Cortex of kidney (tissue), 1 donor: ENCODE results near the gene WASHC3.
"Not testable (repeated sequence)": the region's sequence is repeated elsewhere in the genome, so short reads cannot be mapped to it uniquely, and the experiment has no call there.

Source experiments
- DNase-seq: peaks from one replicate; lab custom pipeline; 2025; lab: John Stamatoyannopoulos, UW

The WASHC3 gene

DNA sequence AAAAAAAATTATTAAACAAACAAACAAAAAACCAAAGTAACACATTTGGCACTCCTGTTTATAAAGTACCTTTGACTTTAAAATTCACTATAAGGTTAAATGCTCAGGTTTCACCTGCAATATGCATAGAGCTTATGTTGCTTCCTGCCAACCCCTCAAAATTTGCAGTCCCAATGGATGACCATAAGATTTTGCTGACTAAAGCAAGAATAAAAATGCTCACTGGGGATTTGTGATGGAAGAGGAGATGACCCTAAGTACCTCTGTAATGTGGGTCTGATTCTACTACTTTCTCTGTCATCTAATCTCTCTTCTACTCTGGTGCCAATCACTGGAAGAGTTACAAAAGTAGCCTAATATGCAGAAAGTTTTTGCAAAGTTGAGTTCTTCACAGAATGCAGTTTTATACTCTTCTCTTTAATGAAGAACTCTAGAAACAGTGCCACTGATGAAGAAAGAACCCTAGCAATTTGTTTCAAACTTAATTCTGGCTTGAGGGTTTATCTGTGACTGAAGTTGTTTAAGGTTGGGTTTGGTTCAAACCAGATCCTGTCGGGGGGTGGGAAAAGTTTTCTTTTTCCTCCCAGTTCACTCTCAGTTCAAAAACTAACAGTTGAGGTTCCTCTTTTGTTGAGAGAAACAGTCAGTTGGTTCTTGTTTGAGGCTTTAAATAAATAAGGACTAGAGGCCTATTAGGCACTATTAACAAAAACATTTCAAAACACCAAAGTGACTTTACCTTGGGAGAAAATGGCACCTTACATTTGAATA is 10.9 kb downstream of the WASHC3 start:
- DNase-seq, result no peak

DNA sequence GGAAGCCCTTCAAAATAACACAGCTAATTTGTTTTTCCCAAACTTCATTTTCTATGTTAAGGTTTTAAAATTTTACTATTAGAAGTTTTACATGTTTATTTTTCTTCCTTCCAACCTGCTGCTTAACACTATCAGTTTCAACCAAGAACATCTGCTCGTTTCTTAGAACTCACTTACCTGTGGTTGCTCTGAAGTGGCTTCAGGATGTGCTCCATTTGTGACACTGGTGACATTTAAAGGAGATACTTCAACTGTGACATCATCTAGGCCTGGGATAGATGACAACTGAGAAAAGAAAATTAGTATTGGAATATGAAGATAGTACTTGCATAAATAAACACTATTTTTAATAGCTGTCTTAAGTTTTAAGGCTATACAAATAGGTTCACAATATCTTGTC is 17.9 kb downstream of the WASHC3 start:
- DNase-seq, result no peak

DNA sequence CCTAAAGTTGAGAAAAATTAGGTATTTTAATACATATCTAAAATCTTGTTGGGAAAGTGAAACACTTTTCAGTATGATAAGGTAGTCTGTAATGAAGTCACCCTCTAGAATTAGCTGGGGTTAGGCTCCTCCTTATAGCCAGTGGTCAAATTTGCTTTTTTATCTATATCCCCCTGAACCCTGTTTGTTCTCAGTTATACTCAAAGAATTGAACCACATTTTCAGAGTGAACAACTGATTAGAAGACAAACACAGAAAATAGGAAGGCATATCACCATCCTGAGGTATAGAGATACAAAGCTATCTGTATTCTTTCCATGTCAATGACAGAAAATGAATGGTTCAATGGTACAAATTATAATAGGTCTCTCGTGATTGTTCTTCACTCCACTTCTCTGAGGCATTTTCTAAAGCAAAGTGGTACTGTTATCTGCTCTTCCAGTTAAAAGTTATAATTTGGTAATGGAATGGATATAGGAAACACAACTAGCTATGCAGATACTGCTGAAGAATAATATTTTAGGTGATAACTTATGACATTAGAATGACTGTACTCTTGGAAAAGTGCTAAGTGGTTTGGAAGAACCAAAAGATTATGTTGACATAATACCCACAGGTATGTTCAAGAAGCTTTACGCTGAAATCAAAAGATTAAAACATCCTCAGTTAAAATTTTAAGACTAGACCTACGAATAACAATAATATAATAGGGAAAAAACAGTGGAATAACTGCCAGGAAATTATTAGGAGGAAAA is 27.6 kb downstream of the WASHC3 start:
- no peak for DNase-seq

DNA sequence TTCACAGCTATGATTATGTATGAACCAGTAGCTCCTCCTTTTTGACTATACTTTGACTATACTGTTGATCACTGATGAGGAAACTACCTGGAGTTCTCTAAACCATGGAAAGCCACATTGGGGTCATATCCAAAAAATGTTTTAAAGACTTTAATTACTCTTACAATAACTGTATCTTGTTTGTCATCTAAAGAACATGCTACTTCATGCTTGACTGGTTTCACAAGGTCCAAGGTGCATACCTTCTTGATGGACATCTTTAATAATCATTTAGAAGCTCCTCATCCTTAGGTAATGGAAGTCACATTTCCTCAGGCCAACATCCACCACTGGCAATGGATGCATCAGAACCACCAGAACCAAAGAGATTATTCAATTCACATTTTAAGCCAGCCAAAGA is 29.9 kb downstream of the WASHC3 start:
- no peak for DNase-seq

DNA sequence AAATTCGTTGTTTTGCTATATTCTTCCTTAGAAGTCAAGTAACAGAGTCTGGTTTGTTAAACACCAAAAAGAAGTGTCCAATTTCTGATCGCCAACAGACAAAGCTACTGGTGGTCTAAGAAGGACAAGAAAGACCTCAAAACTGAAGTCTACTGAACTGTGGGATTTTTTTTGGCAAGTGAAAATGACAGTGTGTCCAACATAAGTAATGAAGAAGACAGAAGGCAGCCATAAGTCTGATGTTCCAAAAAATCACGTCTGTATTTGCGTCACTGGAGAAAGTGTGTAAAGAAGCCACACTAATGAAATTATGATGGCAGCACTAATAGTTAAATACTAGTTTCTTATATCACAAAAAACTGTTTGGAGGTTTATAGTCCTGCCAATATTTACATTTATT is 32.6 kb downstream of the WASHC3 start:
- DNase-seq, result no peak

DNA sequence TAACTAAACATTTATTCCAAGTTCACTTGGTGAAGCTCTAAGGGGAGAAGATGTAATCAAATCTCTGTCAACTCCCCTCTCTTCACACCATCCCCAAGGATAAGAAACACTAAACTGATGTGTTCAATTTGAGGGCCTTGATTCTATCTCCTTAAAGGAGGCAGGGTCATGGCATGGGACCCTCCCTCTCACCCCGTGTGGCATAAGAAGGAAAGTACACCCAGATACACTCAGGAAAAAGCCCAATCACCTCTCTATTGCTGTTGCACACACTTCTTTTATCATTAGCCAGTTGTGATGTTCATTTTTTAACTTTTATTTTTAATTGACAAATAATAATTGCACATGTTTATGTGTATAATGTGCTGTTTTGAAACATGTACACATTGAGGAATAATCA is 35.1 kb downstream of the WASHC3 start:
- DNase-seq, result no peak

DNA sequence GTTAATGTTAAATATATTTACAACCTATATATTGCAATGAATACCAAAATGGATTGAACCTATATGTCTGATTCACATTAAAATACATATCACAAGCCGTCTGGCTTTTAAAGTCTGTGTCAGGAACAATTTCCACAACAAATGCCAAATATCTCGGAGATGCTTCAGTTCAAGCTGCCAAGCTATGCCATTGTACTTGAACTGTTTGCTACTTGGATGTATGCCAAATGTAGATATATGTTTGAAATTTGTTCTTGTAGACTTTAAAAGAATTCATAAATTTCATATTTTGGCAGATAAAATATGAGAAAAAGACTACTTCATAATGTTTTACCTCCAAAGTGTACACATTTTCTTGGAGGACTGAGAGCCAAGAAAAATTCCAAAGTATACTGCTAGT is 37.0 kb downstream of the WASHC3 start:
- no peak for DNase-seq

DNA sequence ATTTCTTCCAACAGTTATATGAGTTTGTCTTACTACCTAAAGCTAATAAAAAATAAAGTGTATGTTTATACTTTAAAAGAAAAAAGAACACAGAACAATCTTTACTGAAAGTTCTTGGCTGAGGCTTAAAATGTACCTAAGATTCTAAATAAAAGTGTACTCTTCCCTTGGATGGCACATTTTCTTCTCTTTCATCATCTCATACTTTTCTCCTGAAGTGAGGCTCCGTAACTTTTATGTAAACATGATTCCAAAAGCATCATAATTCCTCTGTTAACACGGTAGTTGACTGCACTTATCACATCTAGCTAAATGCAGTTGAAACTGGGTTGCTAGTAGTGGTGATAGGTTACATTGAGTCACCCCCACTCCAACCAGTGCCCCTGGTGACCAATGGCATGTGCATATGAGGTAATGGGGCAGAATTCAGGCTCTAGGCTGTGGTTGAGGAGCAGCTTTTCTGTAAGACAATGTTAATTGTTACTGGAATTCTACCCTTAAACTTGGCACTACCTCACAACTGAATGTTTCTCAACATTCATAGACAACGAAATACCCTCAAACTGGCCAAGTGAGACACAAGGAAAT is 38.4 kb downstream of the WASHC3 start:
- DNase-seq, result no peak

DNA sequence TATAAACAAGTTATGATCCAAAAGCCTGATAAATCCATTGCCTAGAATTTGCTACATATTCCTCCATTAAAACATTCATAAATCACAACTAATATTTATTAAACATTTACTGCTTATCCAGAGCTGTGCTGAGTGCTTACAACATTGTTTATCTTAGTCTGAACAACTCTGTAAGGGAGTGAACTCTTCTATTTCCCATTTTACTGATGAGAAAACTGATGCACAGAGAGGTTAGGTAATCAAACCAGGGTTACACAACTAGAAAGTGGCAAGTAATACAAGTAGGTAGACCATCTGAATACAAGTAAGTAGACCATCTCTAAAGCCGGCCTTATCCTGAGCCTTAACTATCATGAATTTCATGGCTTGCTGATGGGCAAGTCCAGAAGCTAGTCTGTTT is 39.5 kb downstream of the WASHC3 start:
- DNase-seq, result no peak

DNA sequence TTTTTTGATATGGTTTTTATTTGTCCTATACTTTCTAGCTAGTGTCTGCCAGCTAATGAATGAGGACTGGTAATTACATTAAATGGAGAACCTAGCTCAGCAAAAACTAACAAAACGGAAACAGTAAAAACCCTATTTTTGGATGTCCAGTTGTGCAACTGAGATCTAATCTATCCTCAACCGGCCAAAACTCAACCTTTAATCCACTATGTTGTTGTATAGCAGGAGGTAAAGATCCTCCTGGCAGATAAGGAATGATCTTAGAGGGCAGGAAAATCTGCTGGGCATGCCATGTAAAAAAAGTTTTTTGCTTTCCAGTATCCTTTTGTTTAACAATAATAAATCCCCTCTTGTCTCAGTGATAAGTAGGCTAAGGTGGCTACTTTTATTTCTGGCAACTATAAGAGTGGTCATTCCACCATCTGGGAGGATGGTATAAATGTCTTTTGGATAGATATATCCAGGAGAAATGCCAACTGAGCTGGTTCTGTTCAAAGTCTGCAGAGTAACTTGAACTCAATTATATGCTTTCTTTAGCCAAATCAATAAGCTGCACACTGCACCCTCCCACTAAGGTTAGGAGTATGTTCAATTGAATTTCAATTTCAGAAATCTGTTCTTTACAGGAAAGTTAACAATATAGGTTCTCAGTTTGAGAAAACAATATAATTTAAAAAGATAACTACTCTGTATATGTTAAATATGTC is 40.1 kb downstream of the WASHC3 start:
- no peak for DNase-seq

DNA sequence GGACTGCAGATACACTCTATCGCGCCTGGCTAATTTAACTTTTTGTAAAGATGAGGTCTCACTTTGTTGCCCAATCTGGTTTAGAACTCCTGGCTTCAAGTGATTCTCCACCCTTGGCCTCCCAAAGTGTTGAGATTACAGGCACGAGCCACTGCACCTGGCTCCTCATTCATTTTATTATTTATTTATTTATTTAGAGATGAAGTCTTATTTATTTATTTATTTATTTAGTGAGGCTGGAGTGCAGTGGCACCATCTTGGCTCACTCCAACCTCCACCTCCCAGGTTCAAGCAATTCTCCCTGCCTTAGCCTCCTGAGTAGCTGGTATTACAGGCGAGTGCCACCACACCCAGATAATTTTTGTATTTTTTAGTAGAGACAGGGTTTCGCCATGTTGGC is 43.2 kb downstream of the WASHC3 start:
- DNase-seq, result not testable (repeated sequence)

DNA sequence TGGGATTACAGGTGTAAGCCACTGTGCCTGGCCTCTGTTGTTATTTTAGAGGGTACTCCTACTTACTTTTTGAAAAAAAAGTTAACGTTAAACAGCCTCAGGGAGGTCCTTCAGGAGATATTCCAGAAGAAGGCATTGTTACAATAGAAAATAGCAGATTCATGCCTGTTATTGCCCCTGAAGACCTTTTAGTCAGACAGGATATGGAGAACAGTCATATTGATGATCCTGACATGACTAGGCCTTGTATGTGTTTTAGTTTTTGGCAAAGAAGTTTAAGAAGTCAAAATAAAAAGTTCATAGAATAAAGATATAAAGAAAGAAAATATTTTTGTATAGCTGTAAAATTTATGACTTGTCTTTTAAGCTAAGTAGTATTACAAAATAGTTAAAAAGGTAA is 45.3 kb downstream of the WASHC3 start:
- DNase-seq, result no peak

DNA sequence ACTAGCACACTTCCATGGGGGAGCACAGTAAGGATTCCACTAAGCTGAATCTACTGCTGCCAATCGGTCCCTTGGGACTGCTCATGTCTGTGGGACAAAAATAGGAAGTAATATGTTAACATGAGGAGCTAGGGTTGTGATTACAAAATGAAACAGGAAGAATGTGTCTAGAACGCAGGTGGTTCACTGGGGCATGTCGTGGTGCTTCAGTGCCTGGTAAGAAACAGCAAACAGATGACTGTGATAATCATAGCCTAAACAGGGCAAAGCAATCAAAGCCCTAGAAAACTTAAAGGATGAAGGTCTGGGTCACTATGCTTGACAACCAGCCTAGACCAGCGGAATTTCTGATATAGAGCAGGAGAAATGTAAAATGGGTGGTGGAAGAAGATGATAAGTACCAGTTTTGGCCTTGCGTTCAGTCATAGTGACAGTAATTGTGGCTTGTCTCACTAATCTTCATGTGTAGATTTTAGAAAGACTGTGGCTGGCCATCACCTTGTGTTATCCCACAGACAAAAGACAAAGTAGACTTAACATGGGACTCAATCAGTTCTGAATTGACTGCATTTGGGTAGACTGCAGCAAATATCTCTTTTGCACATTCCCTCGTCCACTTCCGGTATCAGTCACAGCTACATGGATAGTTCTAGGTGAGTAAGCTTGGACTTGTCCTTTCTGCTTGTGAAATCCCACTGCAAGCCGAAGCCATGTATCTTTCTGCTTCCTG is 51.4 kb downstream of the WASHC3 start:
- DNase-seq, result no peak

DNA sequence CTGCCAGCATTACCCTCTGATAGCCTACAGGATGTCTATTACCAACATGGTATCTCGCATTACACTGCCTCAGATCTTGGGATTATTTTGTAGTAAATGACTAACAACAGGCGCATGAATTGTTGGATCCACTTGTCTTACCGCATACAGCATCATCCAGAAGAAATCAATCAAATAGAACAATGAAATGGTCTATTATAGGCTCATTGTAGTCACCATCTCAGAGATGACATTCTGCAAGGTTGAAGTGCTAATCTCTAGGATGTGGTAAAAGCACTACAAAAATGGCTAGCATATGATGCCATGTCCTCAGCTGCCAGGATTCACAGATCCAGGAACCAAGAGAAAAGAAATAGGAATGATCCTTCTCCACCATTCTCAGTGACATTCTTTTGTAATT is 52.0 kb downstream of the WASHC3 start:
- DNase-seq, result no peak

DNA sequence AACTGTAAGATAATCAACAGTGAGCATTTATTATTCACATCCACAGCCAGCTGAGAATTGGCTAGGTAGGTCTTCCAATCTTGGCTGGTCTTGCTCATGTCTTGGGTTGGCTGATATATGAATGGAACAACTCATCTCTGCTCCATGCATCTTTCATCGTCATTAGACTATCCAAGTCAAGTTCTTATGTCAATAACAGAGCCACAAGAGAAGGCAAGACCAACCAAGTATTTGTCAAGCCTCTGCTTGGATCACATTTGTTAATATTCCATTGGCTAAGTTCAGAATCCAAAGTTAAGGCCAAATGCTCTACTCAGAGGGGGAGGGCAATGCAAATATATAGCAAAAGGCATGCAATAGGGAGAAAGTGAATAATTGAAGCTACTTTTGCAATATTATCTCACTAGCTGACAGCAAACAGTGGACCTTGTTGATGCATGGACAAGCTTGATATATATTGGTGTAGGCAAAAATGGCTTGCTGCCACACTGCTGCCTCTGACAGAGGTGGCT is 53.1 kb downstream of the WASHC3 start:
- DNase-seq, result no peak

DNA sequence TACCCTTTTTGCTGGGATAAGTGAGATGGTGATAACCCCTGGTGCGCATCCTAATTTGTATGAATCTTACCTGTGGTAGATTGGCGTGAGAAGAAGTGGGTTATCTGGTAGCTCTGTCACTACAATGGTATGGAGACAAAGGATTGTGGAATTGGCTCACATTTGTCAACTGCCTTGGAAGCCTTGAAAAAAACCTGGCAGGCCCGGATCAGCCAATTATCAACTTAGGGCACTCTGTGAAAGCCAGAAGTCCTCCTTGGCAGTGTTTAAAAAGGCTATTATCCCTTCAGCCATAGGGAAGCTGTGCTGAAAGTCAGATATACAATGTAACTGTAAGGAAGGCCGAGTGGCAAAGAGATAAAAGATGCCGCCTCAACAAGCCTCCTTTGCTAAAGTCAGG is 56.5 kb downstream of the WASHC3 start:
- DNase-seq, result no peak

DNA sequence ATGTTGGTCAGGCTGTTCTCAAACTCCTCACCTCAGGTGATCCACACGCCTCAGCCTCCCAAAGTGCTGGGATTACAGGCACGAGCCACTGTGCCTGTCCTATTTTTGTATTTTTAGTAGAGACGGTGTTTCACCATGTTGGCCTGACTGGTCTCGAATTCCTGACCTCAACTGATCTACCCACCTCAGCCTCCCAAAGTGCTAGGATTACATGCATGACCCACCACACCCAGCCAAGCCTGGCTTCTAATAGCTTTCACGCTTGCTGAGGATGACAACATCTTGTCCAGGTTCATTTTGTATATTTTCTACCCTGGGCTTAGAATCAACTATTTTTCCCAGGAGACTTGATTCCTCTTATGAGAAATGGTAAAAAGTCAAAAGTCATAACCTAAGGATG is 64.7 kb downstream of the WASHC3 start:
- DNase-seq, result no peak

DNA sequence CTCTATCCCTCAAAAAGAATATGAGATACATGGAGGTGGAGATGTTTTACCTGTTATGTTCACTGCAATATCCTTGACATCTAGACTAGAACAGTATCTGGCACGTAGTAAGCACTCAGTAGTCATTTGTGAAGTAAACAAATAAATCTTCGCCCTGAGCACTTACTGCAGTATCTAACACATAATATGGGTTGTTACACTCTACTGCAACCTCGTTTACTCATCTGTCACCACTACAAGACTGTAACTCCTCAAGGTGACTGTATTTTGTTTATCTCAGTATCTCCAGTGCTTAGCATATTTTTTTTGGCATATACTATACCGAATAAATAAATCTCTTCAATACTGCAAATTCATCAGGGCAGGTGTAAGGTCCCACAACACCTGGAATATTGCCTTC is 66.1 kb downstream of the WASHC3 start:
- no peak for DNase-seq

DNA sequence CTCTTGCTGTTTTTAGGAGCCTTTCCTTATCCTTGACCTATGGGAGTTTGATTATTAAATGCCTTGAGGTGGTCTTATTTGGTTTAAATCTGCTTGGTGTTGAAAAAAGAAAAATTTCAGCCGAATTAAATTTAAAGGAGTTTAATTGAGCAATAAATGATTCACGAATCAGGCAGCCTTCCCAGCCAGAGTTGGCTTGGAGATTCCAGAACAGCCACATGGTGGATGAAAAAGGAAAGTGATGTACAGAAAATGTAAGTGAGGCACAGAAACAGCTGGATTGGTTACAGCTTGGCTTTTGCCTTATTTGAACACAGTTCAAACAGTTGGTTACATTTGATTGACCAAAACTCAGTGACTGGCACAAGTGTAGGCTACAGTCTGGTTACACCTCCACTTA is 69.7 kb downstream of the WASHC3 start:
- DNase-seq, result no peak

DNA sequence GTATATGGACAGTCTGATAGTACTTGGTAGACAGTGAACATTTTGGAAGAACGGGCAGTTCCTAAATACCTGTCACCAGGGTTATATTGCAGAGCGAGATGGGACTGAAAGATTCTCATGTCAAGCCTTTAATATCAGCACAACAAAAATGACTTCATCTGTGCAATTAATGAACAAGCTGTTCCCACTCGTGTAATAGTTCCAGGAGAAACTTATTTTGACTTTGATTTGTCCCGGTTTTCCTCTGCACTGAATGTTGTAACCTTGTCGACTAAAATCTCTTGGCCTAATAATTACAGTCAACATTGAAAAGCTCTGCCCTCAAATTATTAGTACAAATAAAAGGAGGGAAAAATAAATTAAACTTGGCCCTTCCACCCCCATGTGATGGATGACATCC is 79.5 kb downstream of the WASHC3 start:
- no peak for DNase-seq

DNA sequence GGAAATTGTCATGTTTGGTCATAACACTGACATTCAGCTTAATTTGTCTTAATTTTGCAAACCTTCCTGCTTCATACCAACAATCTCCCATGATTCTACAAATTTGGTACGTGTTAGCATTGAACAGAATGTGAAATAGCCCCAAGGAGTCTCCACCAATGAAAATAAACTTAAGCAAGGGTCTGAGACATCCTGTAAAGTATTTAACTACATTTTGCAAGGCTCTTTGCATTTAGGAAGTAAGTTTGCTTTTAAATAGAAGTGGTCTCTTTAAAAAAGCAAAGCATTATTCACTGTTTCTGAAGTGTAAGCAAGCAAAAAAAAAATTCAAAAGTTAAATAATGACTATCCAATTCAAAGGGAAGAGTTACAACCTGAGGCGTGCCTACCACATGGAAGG is 79.9 kb downstream of the WASHC3 start:
- no peak for DNase-seq

DNA sequence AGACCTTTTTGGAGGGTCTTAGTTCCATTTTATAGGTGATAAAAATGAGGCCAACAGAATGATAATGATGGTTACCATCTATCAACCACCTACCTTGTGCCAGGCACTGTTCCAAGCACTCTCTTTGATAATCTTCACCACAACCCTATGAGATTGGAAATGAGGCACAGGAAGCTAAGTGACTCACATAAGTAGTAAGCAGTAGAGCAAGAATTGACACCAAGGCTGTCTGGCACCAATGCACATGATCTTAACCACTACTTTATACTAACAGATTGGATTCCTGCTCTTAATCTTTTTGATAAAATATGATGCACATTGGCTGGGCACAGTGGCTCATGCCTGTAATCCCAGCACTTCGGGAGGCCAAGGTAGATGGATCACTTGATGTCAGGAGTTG is 93.0 kb downstream of the WASHC3 start:
- DNase-seq, result no peak
